ENCODE data around the gene PLXNA4. TPM values are rescaled to one million over a fixed set of nuclear protein-coding genes. Genes with fewer than 3 reads are reported as not detected.
A peak's percentile ranks its signal among the peaks of the same experiment; 100 is the strongest.

Gene PLXNA4
- total and polyA plus RNA-seq, 2 experiments from 2014 or later = 0.08 to 0.80 TPM

- Mint-ChIP-seq H3K27me3 (ENCODE audit: insufficient read depth, low read depth, poor library complexity) (no peaks in the 10 kb centered on the region), H3K4me3 (no peak overlapping the region), H3K36me3 (ENCODE audit: low read depth) (no peaks in the 10 kb centered on the region), H3K9me3 (no peaks in the 10 kb centered on the region), H3K4me1 (peaks cover 17% of the 10 kb centered on the region), H3K27ac (no peak overlapping the region; the same call in 1 of the 2 replicates)
- no peak for DNase-seq (ENCODE audit: low spot score)
- Histone ChIP-seq H3K4me3 (no peak overlapping the region), H2AFZ (no peak overlapping the region), H3K27me3 (ENCODE audit: insufficient read depth) (no peaks in the 10 kb centered on the region), H3K4me2 (no peak overlapping the region), H3K27ac (ENCODE audit: low read depth) (no peak overlapping the region), H3K79me2 (replicated peaks; ENCODE audit: insufficient read depth) (no peaks in the 10 kb centered on the region), H4K20me1 (replicated peaks; ENCODE audit: insufficient read depth) (no peaks in the 10 kb centered on the region), H3K4me1 (ENCODE audit: insufficient read depth) (peaks cover 7% of the 10 kb centered on the region), H3F3A (replicated peaks; ENCODE audit: low read depth) (no peaks in the 10 kb centered on the region), H3K36me3 (ENCODE audit: insufficient read depth) (no peaks in the 10 kb centered on the region), H3K9me2 (ENCODE audit: insufficient read depth) (no peaks in the 10 kb centered on the region)
- TF ChIP-seq STAT1 (IDR thresholded peaks at IDR 0.05; ENCODE audit: unreplicated experiment) = no peak
- TF ChIP-seq CREB1 (CRISPR knock-in tag; IDR thresholded peaks at IDR 0.05; ENCODE audit: low read depth) = no peak
- no peak for TF ChIP-seq JUNB (IDR thresholded peaks at IDR 0.05; ENCODE audit: unreplicated experiment)
- no peak for ATAC-seq
These were observed 299.1 kb downstream of the PLXNA4 start for GRCh38 chr7:132276976-132277725.

DNA sequence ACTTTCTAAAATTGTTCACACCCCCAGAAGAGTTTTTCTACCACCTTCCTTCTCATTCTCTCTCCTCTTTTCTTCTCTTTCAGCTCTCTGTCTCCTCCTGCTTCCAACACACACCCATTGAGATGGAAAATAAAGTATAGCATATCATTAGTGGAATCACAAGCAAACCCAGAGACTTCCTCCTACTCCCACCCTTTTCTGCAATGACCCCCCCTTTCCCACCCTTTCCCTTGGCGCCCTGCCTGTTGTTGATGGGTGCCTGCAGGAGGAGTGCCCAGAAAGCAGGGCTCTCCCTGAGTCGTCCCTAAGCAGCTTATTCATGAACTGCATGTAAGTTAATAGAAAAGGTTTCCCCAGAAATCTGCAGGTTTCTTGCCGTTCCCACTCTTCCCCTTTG is 300.0 kb downstream of the PLXNA4 start:
- no peaks in the 10 kb centered on the region for H3K9me3 Mint-ChIP-seq
- Histone ChIP-seq H3K4me1 (ENCODE audit: insufficient read depth) (peaks cover 7% of the 10 kb centered on the region), H3K27ac (ENCODE audit: low read depth) (no peak overlapping the region), H4K20me1 (replicated peaks; ENCODE audit: insufficient read depth) (no peaks in the 10 kb centered on the region), H3K4me2 (peak overlapping the region; percentile 25; the same call in 1 of the 2 replicates), H3K4me3 (no peak overlapping the region), H3F3A (replicated peaks; ENCODE audit: low read depth) (no peaks in the 10 kb centered on the region), H3K9me2 (ENCODE audit: insufficient read depth) (no peaks in the 10 kb centered on the region), H3K27me3 (ENCODE audit: insufficient read depth) (no peaks in the 10 kb centered on the region), H3K36me3 (ENCODE audit: insufficient read depth) (no peaks in the 10 kb centered on the region), H2AFZ (no peak overlapping the region), H3K79me2 (replicated peaks; ENCODE audit: insufficient read depth) (no peaks in the 10 kb centered on the region)
- TF ChIP-seq ZNF114 (CRISPR knock-in tag; IDR thresholded peaks at IDR 0.05) = no peak
- no peak for TF ChIP-seq EZH2phosphoT487 (IDR thresholded peaks at IDR 0.05; ENCODE audit: unreplicated experiment)
- no peak for TF ChIP-seq NANOG (IDR thresholded peaks at IDR 0.05; ENCODE audit: borderline replicate concordance)
- no peaks in the 10 kb centered on the region for H3K27me3 Mint-ChIP-seq (ENCODE audit: insufficient read depth, low read depth, poor library complexity)
- H3K4me1 Mint-ChIP-seq = peaks cover 17% of the 10 kb centered on the region
- no peak overlapping the region for H3K27ac Mint-ChIP-seq
- H3K4me3 Mint-ChIP-seq = no peak overlapping the region
- DNase-seq (ENCODE audit: low spot score) = no peak
- no peaks in the 10 kb centered on the region for H3K36me3 Mint-ChIP-seq (ENCODE audit: low read depth)
- peak; percentile 32; the same call in 1 of the 3 replicates for ATAC-seq

- peaks cover 17% of the 10 kb centered on the region for H3K4me1 Mint-ChIP-seq
- Histone ChIP-seq H2AFZ (0 out of 2 replicates have a peak overlapping the region, but pooled peaks have one; percentile 15), H3K79me2 (replicated peaks; ENCODE audit: insufficient read depth) (no peaks in the 10 kb centered on the region), H3K27me3 (ENCODE audit: insufficient read depth) (no peaks in the 10 kb centered on the region), H3K27ac (ENCODE audit: low read depth) (no peak overlapping the region), H3K4me2 (peak overlapping the region; percentile 25; the same call in 1 of the 2 replicates), H3F3A (replicated peaks; ENCODE audit: low read depth) (no peaks in the 10 kb centered on the region), H4K20me1 (replicated peaks; ENCODE audit: insufficient read depth) (no peaks in the 10 kb centered on the region), H3K4me3 (no peak overlapping the region), H3K9me2 (ENCODE audit: insufficient read depth) (no peaks in the 10 kb centered on the region), H3K4me1 (ENCODE audit: insufficient read depth) (peaks cover 7% of the 10 kb centered on the region), H3K36me3 (ENCODE audit: insufficient read depth) (no peaks in the 10 kb centered on the region)
- DNase-seq (ENCODE audit: low spot score) (peak; percentile 11), ATAC-seq (no peak)
- no peaks in the 10 kb centered on the region for H3K9me3 Mint-ChIP-seq
- no peak overlapping the region for H3K4me3 Mint-ChIP-seq
- H3K27ac Mint-ChIP-seq = peak overlapping the region; percentile 22; the same call in 1 of the 2 replicates
- H3K36me3 Mint-ChIP-seq (ENCODE audit: low read depth) = no peaks in the 10 kb centered on the region
- no peaks in the 10 kb centered on the region for H3K27me3 Mint-ChIP-seq (ENCODE audit: insufficient read depth, low read depth, poor library complexity)
- no peak for TF ChIP-seq CTCF (conservative IDR thresholded peaks at IDR 0.05; ENCODE audit: low read depth in 2 of 2)
These were observed 300.6 kb downstream of the PLXNA4 start for GRCh38 chr7:132275416-132276233.

All from GM23338 (cell line).